Diencephalon (tissue), 1 donor: Measurements from ENCODE around the gene JMJD4. TPM values are rescaled to one million over a fixed set of nuclear protein-coding genes. Genes with fewer than 3 reads are reported as not detected.

Source experiments
- total RNA-seq: library from RNA; depleted of rRNA; stranded (reverse); fragments of >200 nt; gene quantifications from one replicate; pipeline ENCODE4 v1.2.3, GENCODE V29; 2014

JMJD4 gene, protein sequence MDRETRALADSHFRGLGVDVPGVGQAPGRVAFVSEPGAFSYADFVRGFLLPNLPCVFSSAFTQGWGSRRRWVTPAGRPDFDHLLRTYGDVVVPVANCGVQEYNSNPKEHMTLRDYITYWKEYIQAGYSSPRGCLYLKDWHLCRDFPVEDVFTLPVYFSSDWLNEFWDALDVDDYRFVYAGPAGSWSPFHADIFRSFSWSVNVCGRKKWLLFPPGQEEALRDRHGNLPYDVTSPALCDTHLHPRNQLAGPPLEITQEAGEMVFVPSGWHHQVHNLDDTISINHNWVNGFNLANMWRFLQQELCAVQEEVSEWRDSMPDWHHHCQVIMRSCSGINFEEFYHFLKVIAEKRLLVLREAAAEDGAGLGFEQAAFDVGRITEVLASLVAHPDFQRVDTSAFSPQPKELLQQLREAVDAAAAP
- 11.8 TPM for total RNA-seq

DNA sequence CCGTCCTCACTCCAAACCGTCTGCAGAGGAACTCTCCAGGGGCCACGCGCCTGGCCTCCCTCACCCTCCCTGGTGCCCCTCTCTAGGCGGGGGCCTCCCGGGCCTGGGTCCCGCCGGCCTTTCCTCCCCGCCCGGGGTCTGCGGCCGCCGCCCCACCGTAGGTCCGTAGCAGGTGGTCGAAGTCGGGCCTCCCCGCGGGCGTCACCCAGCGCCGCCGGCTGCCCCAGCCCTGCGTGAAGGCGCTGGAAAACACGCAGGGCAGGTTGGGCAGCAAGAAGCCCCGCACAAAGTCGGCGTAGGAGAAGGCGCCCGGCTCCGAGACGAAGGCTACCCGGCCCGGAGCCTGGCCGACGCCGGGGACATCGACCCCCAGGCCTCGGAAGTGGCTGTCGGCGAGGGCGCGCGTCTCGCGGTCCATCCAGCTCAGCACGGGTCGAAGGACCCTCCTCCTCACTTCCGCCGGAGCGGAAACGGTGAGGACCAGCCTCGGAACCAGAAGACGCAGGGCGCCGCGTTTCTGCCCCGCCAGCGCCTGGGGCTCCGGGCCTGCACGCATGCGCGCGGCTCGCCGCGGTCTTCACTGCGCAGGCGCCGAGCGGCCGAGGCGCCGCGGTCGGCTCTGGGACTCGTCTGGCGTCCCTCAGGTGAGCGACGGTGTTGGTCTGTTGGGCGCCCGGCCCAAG lies at the start of gene JMJD4, which contains the start of gene SNAP47:
JMJD4 (minus strand) TSS at position 447 of the 683 bp plus-strand sequence; CDS start at position 418, 29 bp downstream.
SNAP47 (plus strand) TSS at position 580 of the 683 bp plus-strand sequence. CDS start 12,302 bp downstream, outside the sequence.

Other genes with a start within 250 kb of the JMJD4 start
- gene ZNF678, start 171.7 kb downstream of the JMJD4 start, total RNA-seq = 43.8 TPM
- 74.0 TPM for gene SNAP47, start 133 bp upstream of the JMJD4 start, total RNA-seq
- gene PRSS38, start 80.4 kb upstream of the JMJD4 start, total RNA-seq = not detected
- 2.8 TPM for gene WNT9A, start 212.6 kb upstream of the JMJD4 start, total RNA-seq